DMS79 treated with DMSO at 0.1 percent for 48 hours (cell line): Measurements from ENCODE around the gene NPHP4.

ENCODE experiments used
- DNase-seq: peaks from one replicate; lab custom pipeline; 2025; lab: John Stamatoyannopoulos, UW

The NPHP4 gene

DNA sequence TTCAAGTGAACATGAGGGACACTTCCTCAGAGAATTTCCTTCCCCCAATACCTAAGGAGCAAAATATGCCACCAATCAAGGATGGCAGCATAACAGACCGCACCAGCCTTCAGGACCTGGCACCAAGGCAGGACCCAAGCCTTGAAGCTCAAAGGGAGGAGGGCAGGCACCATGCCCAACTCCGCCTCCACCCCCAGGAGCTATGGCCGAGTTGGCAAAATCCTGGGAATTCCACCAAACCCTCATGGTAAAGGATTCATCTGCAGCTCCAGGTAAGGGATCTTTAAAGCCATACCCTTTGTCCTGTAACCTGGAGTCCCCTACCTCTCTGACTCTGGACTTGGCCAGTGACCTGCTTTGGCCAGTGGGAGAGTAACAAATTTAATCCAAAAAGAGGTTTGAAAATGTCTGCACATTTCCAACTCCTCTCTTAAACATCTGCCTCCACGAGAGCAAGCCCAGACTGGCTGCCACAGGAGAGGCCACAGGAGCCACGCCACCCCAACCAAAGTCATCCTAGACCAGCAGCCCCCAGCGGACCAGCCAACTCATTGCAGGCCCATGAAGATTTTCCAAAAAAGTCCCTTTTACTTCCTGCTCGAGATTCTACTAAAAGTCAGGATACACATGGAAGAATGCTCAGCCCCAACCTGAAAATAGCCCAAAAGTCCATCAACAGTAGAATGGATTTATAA lies 41.9 kb downstream of the NPHP4 start:
- DNase-seq = no peak

DNA sequence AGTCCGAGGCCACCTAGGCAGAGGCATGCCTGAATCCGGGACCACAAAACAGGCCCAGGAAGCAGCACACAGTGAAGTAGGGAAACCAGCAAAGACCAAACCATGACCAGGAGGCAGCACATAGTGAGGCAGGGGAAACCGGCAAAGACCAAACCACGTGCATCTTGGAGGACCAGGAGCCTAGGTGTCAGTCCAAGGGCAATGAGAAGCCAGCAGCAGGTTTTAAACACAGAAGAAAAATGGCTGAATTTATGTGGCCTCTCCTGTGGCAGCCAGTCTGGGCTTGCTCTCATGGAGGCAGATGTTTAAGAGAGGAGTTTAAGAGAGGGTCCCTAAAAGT lies 42.5 kb downstream of the NPHP4 start:
- no peak for DNase-seq

DNA sequence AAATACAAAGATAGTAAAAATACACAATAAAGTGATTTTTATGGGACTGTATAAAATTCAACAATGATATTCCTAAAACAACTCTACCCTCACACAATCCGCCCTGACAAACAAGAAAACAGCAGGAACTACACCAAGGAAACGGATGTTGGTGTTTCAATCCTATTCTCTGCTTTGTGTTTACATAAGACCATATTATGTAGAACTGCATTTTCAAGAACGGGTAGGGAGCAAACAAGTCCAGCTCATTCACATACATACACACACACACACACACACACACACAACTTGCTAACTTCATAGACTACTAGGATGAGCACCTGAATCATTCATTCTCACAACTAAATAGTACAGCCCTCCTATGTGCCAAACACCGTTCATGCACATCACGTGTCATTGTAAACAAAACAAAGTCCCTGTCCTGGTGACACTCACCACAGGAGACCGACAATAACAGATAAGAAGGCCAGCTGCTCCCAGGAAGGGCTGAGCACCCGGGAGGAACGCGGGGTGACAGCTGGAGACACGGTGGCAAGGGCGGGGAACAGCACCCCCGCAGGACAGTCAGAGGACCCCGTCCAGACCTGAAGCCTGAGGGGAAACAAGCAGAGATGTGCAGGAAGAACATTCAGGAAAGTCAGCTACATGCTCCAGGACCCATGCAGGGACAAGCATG lies 43.0 kb downstream of the NPHP4 start:
- no peak for DNase-seq

DNA sequence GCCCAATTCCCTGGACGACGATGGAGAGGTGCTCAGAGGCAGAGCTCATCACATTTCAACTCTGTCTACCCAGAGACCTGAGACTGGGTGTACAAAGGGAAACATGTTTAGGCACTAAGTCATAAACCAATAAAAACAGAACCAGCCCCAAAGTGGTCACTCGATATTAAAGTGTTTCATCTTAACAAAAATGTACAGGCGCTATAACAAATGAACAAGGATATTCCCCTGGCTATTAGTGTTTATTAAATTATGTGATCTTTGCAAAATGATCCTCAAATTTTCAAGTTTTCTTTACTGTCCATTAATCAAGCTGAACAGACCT lies 43.6 kb downstream of the NPHP4 start:
- DNase-seq = no peak

DNA sequence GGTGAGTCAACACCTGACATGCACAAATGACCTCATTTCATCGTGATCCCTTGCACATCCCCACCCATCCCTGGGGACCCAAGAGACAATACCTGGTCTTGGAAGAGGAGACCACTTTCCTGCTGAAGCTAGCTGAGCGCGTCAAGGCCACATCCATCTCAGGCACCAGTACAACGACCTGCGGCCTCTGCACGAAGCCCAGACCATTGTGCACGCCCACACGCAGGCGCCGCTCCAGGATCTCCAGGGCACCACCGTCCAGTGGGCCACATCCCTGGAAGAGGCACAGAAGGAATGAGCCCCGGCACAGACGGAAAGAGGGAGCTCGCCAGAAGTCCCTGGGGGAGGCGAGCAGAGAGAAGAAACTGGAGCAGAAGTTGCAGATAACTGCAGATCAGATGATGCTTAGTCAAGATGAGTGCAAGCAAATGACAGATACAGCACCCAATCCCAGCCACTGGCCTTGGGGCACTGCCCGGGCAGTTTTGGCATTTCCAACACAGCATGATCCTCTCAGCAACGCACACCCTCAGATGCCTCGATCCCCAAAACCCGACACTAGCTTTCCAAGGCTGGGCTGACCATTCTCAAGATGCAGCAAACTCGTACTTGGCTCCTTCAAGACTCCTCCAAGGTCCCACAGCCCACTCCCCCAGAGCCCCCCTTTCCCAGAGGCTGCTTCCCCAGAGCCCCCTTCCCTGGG lies 44.1 kb downstream of the NPHP4 start:
- DNase-seq = no peak

DNA sequence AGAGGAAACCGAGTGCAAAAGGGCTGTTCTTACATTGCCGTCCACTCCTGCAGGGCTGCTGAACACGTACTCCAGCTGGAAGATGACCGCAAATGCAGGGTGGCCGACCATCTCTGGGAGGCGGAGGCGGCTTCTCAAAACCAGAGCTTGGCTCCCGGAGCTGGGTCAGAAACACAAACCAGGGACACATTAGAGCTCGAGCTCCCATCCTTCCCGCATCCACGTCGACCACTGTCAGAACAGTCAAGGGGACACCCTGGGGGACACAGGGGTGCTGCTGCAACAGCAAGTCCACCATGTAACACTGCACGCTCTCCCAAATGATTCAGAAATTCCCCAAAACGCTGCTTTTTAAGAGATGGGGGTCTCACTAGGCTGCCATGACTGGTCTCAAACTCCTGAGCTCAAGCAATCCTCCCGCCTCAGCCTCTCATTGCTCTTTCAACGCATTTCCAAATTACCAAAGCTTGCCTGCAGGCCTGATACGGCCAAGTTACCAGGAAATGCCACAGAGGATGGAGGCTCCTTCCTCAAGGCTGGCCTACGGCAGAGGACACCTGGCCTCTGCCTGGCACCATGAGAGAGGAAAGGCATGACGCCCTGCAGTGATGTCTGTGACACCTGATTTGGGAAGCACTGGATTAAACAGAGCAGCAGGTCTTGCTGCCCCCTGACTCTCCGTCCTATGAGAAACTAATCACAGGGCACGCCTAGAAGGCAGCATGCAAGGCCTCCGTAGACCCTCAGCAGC lies 45.0 kb downstream of the NPHP4 start:
- DNase-seq = no peak

DNA sequence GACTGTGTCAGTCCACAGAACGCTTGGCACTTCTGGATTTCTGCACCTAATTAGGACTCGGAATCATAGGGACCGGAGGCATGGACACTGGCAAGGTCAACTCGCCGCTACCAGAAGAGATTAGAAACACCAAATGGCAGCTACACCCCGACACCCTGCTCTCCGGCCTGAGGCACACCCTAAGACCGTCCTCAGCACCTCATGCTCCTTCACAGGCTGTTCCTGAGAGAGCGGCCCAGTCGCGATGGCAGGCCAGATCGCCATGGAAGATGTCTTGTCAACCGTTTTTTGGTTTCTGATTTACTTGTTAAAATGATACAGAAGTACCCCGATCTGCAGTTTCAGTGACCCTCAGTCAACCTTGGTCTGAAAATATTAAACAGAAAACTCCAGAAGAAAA lies 46.8 kb downstream of the NPHP4 start:
- DNase-seq = no peak

DNA sequence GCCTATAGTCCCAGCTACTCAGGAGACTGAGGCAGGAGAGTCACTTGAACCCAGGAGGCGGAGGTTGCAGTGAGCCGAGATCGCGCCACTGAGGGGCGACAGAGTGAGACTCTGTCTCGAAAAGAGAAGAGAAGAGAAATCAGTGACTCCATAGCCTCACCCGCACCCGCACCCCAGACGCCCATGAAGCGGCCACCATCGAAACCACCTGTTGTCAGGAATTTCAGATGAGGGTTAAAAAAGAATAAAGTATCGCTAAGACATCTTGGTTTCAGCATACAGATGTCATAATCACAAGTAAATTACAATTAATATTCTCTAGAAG lies 47.4 kb downstream of the NPHP4 start:
- no peak for DNase-seq

DNA sequence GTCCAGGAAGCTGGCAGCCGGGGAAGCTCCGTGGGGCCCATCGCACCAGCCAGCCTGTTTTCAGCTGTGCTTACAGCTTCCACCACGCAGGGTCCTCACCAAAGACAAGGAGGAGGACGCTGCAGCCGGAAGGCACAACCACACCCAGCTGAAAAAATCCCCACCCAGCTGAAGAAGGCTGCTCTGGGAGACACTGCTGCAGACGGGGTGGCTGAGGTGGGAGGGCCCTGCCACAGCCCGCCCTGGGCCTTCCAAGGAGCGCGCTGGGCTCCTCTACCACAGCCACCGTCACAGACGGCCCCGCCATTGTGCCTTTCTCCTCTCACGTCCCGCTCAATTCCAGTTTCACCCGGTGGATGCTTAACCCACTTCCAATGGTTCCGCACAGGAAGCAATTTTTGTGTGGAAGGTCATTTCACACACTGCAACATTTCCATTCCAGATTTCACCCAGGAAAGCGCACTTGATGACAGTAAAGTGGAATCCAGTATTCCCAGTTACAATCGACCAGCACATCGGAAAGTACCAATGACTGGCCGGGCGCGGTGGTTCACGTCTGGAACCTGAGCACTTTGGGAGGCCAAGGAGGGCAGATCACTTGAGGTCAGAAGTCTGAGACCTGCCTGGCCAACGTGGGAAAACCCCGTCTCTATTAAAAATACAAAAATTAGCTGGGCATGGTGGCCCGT lies 47.9 kb downstream of the NPHP4 start:
- no peak for DNase-seq

DNA sequence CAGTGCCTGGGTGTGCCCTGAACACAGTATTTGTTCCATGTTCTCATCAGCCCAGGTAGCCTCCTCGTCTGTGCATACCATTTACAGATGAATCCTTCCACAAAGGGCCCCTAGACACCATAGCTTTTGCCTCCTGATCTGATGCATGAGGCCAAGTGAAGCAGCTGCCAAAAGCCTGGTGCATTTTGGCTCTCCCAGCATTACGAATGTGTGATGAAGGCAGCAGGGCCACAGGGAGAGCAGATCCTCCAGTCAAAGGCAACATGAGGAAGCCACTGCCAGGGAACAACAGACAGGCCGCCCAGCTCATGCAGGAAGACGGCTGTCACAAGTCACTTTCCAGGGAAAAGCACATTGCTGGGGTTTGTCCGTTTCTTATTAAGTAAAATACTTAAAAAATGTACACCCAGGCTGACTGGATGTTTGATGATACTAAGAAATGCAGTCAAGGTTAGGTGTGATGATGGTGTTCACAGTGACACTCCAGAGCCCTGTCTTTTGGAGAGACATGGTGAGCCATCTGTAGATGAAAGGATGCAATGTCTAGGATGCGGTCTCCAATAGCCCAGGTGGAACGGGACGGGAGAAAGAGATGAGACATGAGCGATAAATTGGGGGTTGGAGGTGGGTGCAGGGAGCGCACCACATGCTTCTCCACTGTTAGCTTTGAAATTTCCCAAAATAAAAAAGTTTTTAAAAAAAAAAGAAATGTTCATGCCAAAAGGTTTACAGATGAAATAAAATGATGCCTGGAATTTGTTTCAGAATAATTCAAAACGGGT lies 48.7 kb downstream of the NPHP4 start:
- no peak for DNase-seq

DNA sequence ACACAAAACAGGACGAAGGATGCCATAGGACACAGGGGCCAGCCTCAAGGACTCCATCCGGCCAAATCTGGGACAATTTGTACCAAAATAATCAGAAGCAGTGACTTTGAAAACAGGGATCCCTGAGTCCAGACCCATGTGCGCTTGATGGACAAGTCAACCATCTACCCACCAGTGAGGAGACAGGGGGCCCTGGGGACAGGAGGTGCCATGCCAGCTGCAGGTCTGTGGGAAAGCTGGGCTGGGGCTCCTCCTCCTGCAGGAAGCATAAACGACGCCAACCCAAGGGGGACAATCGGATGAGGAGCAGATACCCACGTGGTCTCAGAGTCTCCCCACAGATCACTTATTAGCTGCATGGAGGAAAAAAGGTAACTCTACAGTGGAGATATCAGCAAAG lies 50.6 kb downstream of the NPHP4 start:
- DNase-seq = no peak

DNA sequence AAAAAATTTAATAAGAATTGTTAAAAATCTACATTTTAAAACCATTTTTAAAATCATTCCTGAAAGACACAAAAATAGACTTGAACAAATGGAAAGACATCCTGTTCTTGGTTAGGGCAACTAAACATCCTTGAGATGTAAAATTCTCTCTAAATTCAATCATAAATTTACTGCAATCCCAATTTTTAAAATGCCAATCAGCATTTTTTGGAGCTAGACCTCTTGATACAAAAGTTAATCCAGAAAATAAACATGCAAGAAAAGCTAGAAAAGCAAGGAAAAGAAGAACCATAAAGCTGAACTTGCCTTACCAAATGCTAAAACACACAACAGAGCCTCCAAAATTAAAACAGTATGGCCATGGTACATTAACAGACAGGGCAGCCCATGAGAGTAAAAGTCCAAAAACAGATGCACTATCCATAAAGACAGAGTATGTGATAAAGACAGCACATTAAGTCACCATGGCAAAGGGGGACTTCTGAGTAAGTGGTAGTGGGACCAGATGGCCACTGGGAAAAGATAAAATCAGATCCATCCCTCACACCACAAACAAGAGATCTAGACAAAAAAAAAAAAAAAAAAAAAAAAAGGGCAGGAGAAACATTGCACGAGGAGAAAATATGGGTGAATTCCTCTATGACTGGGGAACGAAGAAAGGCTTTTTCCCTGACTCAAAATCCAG lies 51.4 kb downstream of the NPHP4 start:
- DNase-seq = no peak

DNA sequence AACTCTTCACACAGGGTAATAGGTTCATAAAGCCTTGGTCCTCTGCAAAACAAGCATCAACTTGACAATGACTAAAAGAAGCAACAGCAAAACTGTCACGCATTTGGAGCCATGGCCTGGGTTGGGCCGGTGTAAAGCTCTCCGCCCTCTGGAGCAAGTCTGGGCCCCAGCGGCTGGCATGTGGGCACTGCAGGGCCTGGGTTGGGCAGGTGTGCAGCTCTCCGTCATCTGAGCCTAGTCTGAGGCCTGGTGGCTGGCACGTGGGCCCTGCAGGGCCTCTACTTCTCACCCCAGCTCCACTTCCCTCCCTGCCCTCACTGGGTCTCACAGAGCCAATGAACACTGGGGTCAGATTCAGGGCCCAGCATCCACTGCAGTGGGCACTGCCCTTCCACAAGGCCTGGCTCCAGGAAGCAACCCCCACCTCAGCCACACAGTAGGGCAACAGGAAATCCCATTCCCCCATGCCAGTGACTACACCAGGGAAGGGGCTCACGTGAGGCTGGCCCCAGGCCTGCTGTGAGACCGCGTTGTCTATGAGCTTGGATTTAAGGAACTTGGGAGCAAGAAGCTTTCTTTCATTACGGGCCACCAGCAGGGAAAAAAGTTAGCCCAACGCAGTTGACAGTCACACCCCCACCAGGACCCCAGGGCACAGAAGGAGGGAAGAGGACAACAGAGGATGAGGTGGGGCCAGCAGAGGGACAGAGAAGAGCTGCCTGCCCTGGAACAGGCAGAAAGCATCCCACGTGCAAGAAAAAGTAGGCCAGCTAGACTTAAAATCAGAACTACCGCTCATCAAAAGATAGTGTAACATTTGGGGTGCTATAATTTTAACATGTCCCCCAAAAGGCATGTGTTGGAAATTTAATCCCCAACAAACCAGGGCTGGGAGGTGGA lies 52.7 kb downstream of the NPHP4 start:
- DNase-seq = no peak

DNA sequence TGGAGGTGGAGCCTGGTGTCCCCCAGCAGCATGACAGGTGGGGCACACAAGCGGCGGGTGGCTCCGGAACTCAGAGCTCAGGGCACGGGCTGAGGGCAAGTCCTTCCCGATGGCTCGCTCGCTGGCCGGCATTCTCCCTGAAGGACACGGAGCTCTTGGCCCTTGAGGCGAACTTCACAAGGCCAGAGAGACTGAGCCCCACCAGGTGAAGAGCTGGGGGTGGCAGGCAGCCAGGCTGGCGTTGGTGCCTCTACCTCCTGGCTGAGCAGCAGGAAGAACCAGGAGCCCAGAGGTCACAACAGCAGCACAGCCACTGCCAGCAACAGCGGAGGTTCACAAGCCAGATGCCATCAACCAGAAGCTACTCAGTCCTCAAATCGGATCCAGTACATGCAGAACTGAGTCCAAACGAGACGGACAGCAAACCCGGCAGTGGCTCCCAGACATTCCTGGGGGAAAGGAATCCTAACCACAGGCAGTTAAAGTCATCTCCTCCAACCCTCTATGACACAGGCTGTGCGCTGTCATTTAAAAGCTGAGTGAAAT lies 54.1 kb downstream of the NPHP4 start:
- DNase-seq = no peak

DNA sequence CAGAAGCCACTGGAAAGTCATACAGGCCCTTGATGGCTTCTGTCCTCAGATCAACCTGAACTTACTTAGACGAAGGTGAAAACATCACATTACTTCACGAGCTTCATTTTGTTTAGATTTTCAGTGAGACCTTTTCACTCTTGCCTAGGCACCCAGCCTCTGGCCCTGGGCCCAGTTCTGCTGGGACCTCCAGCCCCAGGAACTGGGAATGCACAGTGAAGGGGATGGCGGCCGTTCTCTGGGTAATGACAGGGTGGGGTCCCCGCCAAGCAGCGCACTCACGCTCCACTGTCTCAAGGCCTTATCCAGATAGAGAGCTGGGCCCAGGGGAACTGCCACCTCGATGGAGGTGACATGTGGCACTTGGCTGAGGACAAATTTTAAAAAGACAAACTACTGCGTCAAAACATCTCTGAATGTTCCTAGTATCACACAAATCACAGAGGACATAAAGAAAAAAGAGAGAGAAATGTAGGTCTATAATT lies 54.8 kb downstream of the NPHP4 start:
- DNase-seq = no peak

DNA sequence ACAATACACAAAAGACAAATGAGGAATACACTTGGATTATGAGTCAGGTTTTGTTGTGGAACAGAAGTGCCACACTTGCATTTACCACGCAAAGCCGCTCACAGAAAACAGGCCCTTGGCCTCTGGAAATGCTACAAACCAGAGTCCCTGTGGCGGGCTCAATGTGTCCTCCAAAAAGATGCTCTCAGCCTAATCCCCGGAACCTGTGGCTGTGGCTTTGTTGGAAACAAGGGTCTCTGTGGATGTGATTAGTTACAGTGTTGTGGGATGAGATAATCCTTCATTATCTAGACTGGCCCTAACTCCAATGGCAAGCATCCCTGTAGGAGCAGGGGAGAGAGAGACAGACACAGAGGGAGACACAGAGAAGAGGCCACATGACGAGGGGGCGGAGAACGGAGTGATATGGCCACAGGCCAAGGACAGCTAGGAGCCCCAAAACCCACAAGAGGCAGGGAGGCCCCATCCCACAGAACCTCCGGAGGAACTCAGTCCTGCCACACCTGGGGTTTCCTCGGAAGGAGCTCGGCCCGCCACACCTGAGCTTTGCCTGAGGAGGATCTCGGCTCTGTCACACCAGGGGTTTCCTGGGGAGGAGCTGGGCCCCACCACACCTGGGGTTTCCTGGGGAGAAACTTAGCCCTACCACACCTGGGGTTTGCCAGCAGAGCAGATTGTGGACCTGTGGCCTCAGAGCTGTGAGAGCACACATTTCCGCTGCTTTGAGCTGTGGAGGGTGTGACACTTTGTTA lies 55.4 kb downstream of the NPHP4 start:
- DNase-seq = no peak

DNA sequence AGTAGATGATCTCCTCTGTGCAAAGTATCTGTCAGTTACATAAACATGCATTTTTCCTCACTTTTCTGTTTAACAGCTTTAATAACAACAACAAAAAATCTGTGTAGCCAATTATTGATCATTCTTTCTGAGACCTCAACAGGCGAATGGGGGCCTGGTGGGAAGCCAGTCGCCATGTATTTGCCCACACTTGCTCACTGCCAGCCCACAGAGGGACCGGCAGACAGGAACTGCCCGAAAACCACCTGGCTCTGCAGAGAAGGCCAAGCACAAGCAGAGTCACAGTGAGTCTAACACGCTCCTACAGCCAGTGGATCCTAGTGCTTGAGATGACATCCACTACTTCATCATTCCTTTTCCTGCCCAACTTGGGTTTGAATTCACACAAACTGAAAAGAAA lies 56.1 kb downstream of the NPHP4 start:
- DNase-seq = no peak

DNA sequence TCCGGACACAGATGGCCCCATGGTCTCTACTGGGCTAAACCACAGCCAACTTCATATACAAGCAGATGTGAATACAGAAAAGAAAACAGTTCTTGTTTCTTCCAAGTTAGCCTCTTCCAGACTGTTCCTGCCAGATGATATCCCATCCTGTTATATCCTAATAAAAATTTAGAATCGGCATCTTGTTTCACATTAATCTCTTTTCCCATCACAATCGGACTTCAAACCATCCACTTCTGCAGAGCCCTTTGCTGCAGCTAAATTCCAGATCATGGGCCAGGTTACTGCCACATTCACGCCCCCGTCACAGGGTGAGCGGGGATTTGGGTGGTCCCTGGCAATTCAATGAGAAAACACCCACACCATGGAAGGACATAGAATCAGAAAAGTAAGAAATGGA lies 57.2 kb downstream of the NPHP4 start:
- DNase-seq = no peak
